ENCODE data around the gene LDHD.

GRCh38 chr16:75072239-75072947 is 44.2 kb downstream of the LDHD start:
- TF ChIP-seq CTCF (IDR thresholded peaks at IDR 0.05) = no peak
- TF ChIP-seq POLR2A (IDR thresholded peaks at IDR 0.05) = no peak
